Left ventricle myocardium inferior (tissue), 1 donor: ENCODE results near the gene HEXD. TPM values are rescaled to one million over a fixed set of nuclear protein-coding genes. Genes with fewer than 3 reads are reported as not detected.

Experiments used
- DNase-seq: peaks from one replicate; pipeline ENCODE4 v3.0.0-alpha.2; 2020
- H3K27ac ChIP-seq: fragments of 200-600 bp; replicated peaks from 2 replicates; pipeline ENCODE4 v1.8.0; 2021
- H3K27me3 ChIP-seq: fragments of 200-600 bp; 2 replicates; pipeline ENCODE4 v1.8.0; 2021; ENCODE audit warnings: low read depth
- H3K36me3 ChIP-seq: fragments of 200-600 bp; 2 replicates; pipeline ENCODE4 v1.8.0; 2021
- H3K4me1 ChIP-seq: fragments of 200-600 bp; 2 replicates; pipeline ENCODE4 v1.8.0; 2021
- H3K4me3 ChIP-seq: fragments of 200-600 bp; 2 replicates; pipeline ENCODE4 v1.8.0; 2021; ENCODE audit warnings: mild to moderate bottlenecking, moderate library complexity
- H3K9me3 ChIP-seq: fragments of 200-600 bp; replicated peaks from 2 replicates; pipeline ENCODE4 v1.8.0; 2021
- intact Hi-C: fragments of 100-400 bp; cut with micrococcal nuclease; formaldehyde crosslinking; loops from one replicate; pipeline ENCODE4 v1.11.0; 2022
- total RNA-seq: library from RNA; stranded (reverse); fragmentation: NEBNext Ultra II Directional; extraction: Animal tissue kit (Norgen Biotek cat#: 25700); gene quantifications from one replicate; pipeline ENCODE4 v1.2.1, GENCODE V29; 2021
- TF ChIP-seq, protein P1 (sequence below): fragments of 200-600 bp; IDR thresholded peaks from 2 replicates; pipeline ENCODE4 v1.8.0; 2021; ENCODE audit warnings: antibody characterized with exemption, mild to moderate bottlenecking, borderline replicate concordance
- donor health status: DM: no; HTN: yes; CAD: no; lungs with severe emphysema.

Gene HEXD
- total RNA-seq, 1 donor from 2014 or later: 14.1 TPM

DNA sequence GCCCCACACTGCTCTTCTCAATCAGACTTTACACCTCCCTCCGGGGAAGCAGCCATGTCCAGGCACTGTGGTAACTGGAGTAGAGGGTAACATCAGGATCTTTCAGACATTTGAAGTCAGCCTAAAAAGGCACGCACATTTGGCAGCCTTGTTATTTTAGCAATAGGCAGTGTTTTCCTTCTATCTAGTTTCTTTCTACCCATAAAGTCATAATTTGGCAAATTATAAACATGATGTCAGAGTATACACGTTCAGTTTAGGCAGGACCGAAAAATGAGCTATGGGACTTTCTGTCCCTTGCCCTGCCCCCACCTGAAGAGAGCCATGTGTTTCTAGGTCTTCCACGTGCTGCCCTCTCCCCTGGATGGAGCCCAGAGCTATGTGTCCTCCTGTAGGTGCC is 61.5 kb downstream of the HEXD start:
- intact Hi-C loops: no loop called here
- TF ChIP-seq, protein P1, sequence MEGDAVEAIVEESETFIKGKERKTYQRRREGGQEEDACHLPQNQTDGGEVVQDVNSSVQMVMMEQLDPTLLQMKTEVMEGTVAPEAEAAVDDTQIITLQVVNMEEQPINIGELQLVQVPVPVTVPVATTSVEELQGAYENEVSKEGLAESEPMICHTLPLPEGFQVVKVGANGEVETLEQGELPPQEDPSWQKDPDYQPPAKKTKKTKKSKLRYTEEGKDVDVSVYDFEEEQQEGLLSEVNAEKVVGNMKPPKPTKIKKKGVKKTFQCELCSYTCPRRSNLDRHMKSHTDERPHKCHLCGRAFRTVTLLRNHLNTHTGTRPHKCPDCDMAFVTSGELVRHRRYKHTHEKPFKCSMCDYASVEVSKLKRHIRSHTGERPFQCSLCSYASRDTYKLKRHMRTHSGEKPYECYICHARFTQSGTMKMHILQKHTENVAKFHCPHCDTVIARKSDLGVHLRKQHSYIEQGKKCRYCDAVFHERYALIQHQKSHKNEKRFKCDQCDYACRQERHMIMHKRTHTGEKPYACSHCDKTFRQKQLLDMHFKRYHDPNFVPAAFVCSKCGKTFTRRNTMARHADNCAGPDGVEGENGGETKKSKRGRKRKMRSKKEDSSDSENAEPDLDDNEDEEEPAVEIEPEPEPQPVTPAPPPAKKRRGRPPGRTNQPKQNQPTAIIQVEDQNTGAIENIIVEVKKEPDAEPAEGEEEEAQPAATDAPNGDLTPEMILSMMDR: no peak

DNA sequence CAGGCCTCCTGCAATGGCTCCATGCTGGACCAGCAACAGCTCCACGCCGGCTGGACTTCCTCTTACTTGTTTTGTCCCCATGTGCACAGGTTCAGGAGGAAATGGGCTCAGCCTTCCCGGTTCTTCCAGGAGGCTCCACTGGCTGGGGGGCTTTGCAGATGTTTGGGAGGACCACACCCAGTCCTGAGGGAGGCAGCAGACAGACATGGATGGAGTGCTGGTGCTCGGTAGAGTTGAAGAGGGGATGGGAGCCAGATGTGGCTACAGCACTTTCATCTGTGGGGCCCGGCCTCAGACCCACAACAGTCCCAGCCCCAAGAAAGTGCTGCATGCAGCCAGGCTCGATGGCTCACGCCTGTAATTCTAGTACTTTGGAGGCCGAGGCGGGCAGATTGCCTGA is 62.2 kb downstream of the HEXD start:
- intact Hi-C loops: no loop called here
- peaks cover 10% of the 10 kb centered on the region for H3K4me1 ChIP-seq
- no peaks in the 10 kb centered on the region for H3K9me3 ChIP-seq
- H3K27ac ChIP-seq: no peak overlapping the region
- no peak for DNase-seq
- no peaks in the 10 kb centered on the region for H3K27me3 ChIP-seq
- peaks cover 99% of the 10 kb centered on the region for H3K36me3 ChIP-seq
- H3K4me3 ChIP-seq: no peak overlapping the region
- TF ChIP-seq, protein P1: no peak

More for the DNA sequence above, 61.5 kb downstream of the HEXD start:
- Histone ChIP-seq H3K27ac (no peak overlapping the region), H3K9me3 (no peaks in the 10 kb centered on the region), H3K4me1 (peaks cover 10% of the 10 kb centered on the region), H3K4me3 (no peak overlapping the region), H3K36me3 (peaks cover 99% of the 10 kb centered on the region), H3K27me3 (no peaks in the 10 kb centered on the region)
- DNase-seq: no peak

DNA sequence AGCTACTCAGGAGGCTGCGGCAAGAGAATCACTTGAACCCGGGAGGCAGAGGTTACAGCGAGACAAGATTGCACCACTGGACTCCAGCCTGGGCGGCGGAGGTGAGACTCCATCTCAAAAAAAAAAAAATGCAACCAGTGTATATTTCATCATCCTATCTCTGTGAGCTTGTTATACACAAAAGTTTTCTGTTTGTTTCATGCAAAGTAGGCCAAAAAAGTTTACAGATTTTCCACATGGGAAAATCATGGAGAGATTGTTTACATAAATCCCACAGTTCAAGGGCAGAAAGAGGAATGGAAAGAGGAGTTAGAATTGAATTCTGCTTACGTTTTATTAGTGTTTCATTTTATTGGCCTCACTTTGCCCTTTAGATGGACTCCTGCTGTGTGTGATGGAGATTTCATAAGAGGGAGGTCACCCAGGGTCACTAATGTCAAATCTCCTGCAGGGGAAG is 65.1 kb downstream of the HEXD start:
- no peaks in the 10 kb centered on the region for H3K27me3 ChIP-seq
- peaks cover 100% of the 10 kb centered on the region for H3K36me3 ChIP-seq
- H3K4me3 ChIP-seq: no peak overlapping the region
- no peak for DNase-seq
- intact Hi-C loops: no loop called here
- H3K9me3 ChIP-seq: no peaks in the 10 kb centered on the region
- TF ChIP-seq, protein P1: no peak
- H3K27ac ChIP-seq: peak overlapping the region; percentile 34
- H3K4me1 ChIP-seq: peaks cover 27% of the 10 kb centered on the region

DNA sequence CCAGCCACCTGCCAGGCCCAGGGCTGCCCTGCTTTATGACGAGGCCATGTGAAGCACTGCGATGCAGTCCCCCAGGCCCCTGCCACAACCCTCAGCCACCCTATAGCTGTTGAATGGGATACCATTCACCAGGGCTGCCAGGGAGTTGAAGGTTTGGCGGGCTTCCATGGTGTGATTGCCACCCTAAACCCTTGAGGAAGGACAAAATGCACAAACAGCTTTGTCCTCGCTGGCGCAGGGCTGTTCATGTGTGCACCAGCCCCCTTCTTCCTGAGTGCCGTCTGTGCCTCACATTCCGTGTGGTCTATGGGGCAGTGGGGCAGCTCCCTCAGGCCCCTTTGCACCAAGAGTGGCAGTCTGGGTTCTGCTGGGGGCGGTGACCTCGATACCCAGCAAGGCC is 65.7 kb downstream of the HEXD start:
- Histone ChIP-seq H3K36me3 (peaks cover 100% of the 10 kb centered on the region), H3K4me3 (no peak overlapping the region), H3K27me3 (no peaks in the 10 kb centered on the region), H3K9me3 (no peaks in the 10 kb centered on the region), H3K4me1 (peaks cover 33% of the 10 kb centered on the region), H3K27ac (peak overlapping the region; percentile 34)
- intact Hi-C loops: no loop called here
- DNase-seq: peak; percentile 37
- TF ChIP-seq, protein P1: no peak

DNA sequence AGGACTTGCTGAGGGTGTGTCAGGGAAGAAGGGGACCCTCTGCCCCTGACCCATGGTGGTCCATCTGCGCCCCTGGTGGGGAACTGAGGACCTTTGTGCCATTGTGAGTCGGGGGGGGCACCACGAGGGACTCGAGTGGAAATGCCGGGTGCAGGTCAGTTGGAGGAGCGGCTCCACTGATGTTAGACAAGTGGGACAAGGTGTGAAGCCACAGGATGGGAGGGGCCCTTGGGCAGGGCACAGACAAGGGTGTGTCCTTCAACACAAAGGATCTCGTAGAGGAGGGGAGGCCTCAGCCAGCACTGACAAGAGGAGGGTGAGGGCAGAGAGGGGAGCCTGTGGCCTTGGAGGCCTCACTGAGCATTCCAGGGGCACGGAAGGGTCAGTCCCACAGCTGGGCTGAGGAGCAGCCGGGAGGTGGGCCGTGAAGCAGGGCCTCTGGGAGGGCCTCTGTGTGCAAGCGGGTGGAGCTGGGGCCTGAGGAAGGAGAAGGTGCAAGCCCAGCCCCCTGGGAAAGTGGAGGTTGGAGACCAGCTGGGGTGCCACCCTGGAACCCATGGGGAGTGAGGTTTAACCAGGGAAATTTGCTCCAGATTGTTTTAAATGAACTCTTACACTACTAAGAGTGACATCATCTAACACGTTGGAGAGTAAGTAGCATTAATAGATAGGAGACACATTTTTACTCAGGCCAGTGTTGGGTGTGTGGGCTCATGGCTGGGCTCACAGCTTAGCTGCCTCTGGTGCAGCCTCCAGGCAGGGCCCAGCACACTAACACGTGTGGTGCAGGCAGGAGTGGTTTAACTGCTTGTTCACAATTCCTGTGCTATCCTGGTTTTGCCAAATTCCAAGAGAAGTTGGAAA is 68.3 kb downstream of the HEXD start:
- DNase-seq: no peak
- TF ChIP-seq, protein P1: no peak
- Histone ChIP-seq H3K4me1 (peaks cover 42% of the 10 kb centered on the region), H3K27me3 (no peaks in the 10 kb centered on the region), H3K9me3 (no peaks in the 10 kb centered on the region), H3K36me3 (peaks cover 73% of the 10 kb centered on the region), H3K27ac (peak overlapping the region; percentile 18), H3K4me3 (no peak overlapping the region)
- intact Hi-C loops: no loop called here
